H9 (cell line): ENCODE measurements around the gene KRT32. TPM values are rescaled to one million over a fixed set of nuclear protein-coding genes. Genes with fewer than 3 reads are reported as not detected.

Source experiments
- DNase-seq: peaks from one replicate; pipeline ENCODE4 v3.0.0-alpha.2; 2017
- H2AFZ ChIP-seq: one replicate; pipeline ENCODE4 v1.6.1; 2013; ENCODE audit warnings: mild to moderate bottlenecking, low read length, control low read depth, moderate library complexity
- H2AK5ac ChIP-seq: 2 replicates; pipeline ENCODE4 v1.6.1; 2013; ENCODE audit warnings: low read length, control low read depth, mixed read lengths; ENCODE audit not compliant: insufficient read length
- H2BK120ac ChIP-seq: one replicate; pipeline ENCODE4 v1.6.1; 2013; ENCODE audit warnings: low read depth, mild to moderate bottlenecking, low read length, control low read depth, inconsistent platforms; ENCODE audit not compliant: poor library complexity, severe bottlenecking
- H2BK12ac ChIP-seq: 2 replicates; pipeline ENCODE4 v1.6.1; 2013; ENCODE audit warnings: low read length, control low read depth, mixed read lengths, low read depth; ENCODE audit not compliant: insufficient read length
- H2BK15ac ChIP-seq: 2 replicates; pipeline ENCODE4 v1.6.1; 2013; ENCODE audit warnings: low read depth, low read length, control low read depth
- H2BK20ac ChIP-seq: one replicate; pipeline ENCODE4 v1.6.1; 2013; ENCODE audit warnings: low read depth, mild to moderate bottlenecking, low read length, control low read depth, inconsistent platforms; ENCODE audit not compliant: poor library complexity, severe bottlenecking
- H2BK5ac ChIP-seq: 2 replicates; pipeline ENCODE4 v1.6.1; 2013; ENCODE audit warnings: low read length, control low read depth, mixed read lengths; ENCODE audit not compliant: insufficient read length
- H3K14ac ChIP-seq: 2 replicates; pipeline ENCODE4 v1.6.1; 2013; ENCODE audit warnings: low read length, control low read depth; ENCODE audit not compliant: insufficient read depth
- H3K18ac ChIP-seq: 2 replicates; pipeline ENCODE4 v1.6.1; 2013; ENCODE audit warnings: low read depth, mild to moderate bottlenecking, mixed read lengths, low read length, control low read depth; ENCODE audit not compliant: insufficient read length
- H3K23ac ChIP-seq: 2 replicates; pipeline ENCODE4 v1.6.1; 2013; ENCODE audit warnings: low read length, control low read depth, mixed read lengths, low read depth; ENCODE audit not compliant: insufficient read length
- H3K23me2 ChIP-seq: 2 replicates; pipeline ENCODE4 v1.6.1; 2013; ENCODE audit warnings: low read depth, mild to moderate bottlenecking, mixed read lengths, low read length, control low read depth; ENCODE audit not compliant: insufficient read length, poor library complexity, severe bottlenecking
- H3K27ac ChIP-seq: 2 replicates; pipeline ENCODE4 v1.5.1; 2013; ENCODE audit warnings: low read length, control low read depth, mixed read lengths, low read depth; ENCODE audit not compliant: insufficient read length
- H3K27me3 ChIP-seq: 2 replicates; pipeline ENCODE4 v1.6.1; 2013; ENCODE audit warnings: low read length, control low read depth, inconsistent platforms; ENCODE audit not compliant: insufficient read depth
- H3K4ac ChIP-seq: 2 replicates; pipeline ENCODE4 v1.6.1; 2013; ENCODE audit warnings: low read depth, mild to moderate bottlenecking, control low read depth, inconsistent platforms, low read length, moderate library complexity
- H3K4me1 ChIP-seq: 2 replicates; pipeline ENCODE4 v1.6.1; 2013; ENCODE audit warnings: low read length, control low read depth, inconsistent platforms; ENCODE audit not compliant: insufficient read depth
- H3K4me2 ChIP-seq: 2 replicates; pipeline ENCODE4 v1.6.1; 2013; ENCODE audit warnings: low read length, control low read depth, mixed read lengths; ENCODE audit not compliant: insufficient read length, insufficient read depth
- H3K56ac ChIP-seq: 2 replicates; pipeline ENCODE4 v1.6.1; 2013; ENCODE audit warnings: low read depth, mild to moderate bottlenecking, mixed read lengths, low read length, control low read depth; ENCODE audit not compliant: insufficient read length
- H3K79me1 ChIP-seq: 2 replicates; pipeline ENCODE4 v1.6.1; 2013; ENCODE audit warnings: low read depth, mild to moderate bottlenecking, moderate library complexity, low read length, control low read depth, inconsistent platforms; ENCODE audit not compliant: insufficient read depth, poor library complexity, severe bottlenecking
- H3K79me2 ChIP-seq: 2 replicates; pipeline ENCODE4 v1.6.1; 2013; ENCODE audit warnings: low read length, control low read depth, inconsistent platforms; ENCODE audit not compliant: insufficient read depth
- H3K9ac ChIP-seq: 2 replicates; pipeline ENCODE4 v1.6.1; 2013; ENCODE audit warnings: low read length, control low read depth, mixed read lengths; ENCODE audit not compliant: insufficient read length; ENCODE audit errors: extremely low read depth
- H3K9me3 ChIP-seq: one replicate; pipeline ENCODE4 v1.6.1; 2013; ENCODE audit warnings: low read depth, low read length, inconsistent platforms; ENCODE audit not compliant: control insufficient read depth
- H3T11ph ChIP-seq: one replicate; pipeline ENCODE4 v1.6.1; 2013; ENCODE audit warnings: mild to moderate bottlenecking, low read length, control low read depth, inconsistent platforms
- H4K20me1 ChIP-seq: one replicate; pipeline ENCODE4 v1.6.1; 2013; ENCODE audit not compliant: control insufficient read depth, insufficient read length, insufficient read depth
- H4K5ac ChIP-seq: 2 replicates; pipeline ENCODE4 v1.6.1; 2013; ENCODE audit warnings: low read depth, mild to moderate bottlenecking, mixed read lengths, low read length, control low read depth; ENCODE audit not compliant: insufficient read length
- H4K8ac ChIP-seq: replicated peaks from 2 replicates; pipeline ENCODE4 v1.6.1; 2013; ENCODE audit warnings: low read length, control low read depth, mixed read lengths, low read depth; ENCODE audit not compliant: insufficient read length
- H4K91ac ChIP-seq: 2 replicates; pipeline ENCODE4 v1.6.1; 2013; ENCODE audit warnings: low read depth, mild to moderate bottlenecking, moderate library complexity, mixed read lengths, low read length, control low read depth; ENCODE audit not compliant: insufficient read length
- H3K27ac Mint-ChIP-seq, 3 experiments: 2 replicates in 2 of 3; 3 replicates in 1 of 3; pipeline ENCODE4 v1.8.0; 2020 to 2021; ENCODE audit warnings: mixed read lengths in 3 of 3, mild to moderate bottlenecking in 1 of 3, moderate library complexity in 1 of 3
- H3K27me3 Mint-ChIP-seq: 2 replicates; pipeline ENCODE4 v1.8.0; 2021; ENCODE audit warnings: low read depth, mild to moderate bottlenecking, moderate library complexity, mixed read lengths
- H3K36me3 Mint-ChIP-seq, 3 experiments: 2 replicates in 2 of 3; 3 replicates in 1 of 3; pipeline ENCODE4 v1.8.0; 2020 to 2021; ENCODE audit warnings: low read depth in 3 of 3, mixed read lengths in 3 of 3; ENCODE audit not compliant: insufficient read depth in 1 of 3
- H3K4me1 Mint-ChIP-seq, 2 experiments: 2 replicates each; pipeline ENCODE4 v1.8.0; 2020; ENCODE audit warnings: mixed read lengths in 2 of 2
- H3K4me3 Mint-ChIP-seq, 2 experiments: 2 replicates in 1 of 2; 3 replicates in 1 of 2; pipeline ENCODE4 v1.8.0; 2020 to 2021; ENCODE audit warnings: mild to moderate bottlenecking in 2 of 2, mixed read lengths in 2 of 2, moderate library complexity in 1 of 2
- H3K9me3 Mint-ChIP-seq, 2 experiments: 2 replicates in 1 of 2; 3 replicates in 1 of 2; pipeline ENCODE4 v1.8.0; 2020; ENCODE audit warnings: mild to moderate bottlenecking in 2 of 2, mixed read lengths in 2 of 2, moderate library complexity in 1 of 2
- CTCF ChIP-seq: fragments of 200-600 bp; sonication (generic); conservative IDR thresholded peaks from 3 replicates; pipeline ENCODE4 v1.8.0; 2021; ENCODE audit warnings: antibody characterized with exemption, mild to moderate bottlenecking
- WGBS: extraction: QIAGEN DNeasy Blood & Tissue Kit; methylation state at CpG from one replicate; pipeline ENCODE4 v1.1.7; 2013; ENCODE audit warnings: missing lambda C conversion rate, low lambda C conversion rate, mixed read lengths; ENCODE audit not compliant: insufficient read length; ENCODE audit errors: extremely low coverage; 5-methylcytosine and 5-hydroxymethylcytosine counted together
- total RNA-seq: library from RNA; stranded (reverse); gene quantifications from 2 replicates; pipeline ENCODE4 v1.2.1, GENCODE V29; 2021

The KRT32 gene
- total RNA-seq, 1 experiment from 2014 or later: not detected

DNA sequence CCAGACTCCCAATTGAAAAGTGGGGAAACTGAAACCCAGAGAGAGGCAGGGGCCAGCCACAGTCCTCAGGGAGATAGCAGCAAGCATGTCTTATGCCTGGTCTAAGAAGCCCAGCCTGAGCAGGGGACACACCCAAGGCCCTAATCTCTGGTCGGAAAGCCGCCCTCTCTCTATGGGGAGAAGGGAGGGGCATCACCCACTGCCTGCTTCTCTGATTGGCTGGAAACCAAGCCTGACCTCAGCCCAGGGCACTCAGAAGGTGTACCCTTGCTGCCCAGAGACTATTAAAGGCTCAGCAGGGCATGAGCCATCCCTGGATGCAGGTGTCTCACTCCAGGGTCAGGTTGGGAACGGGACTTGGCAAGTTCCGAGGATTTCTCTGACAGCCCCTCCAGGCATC is 43.9 kb upstream of the KRT32 start:
- no peaks in the 10 kb centered on the region for H3K27me3 ChIP-seq
- no peak overlapping the region for H3T11ph ChIP-seq
- H2BK12ac ChIP-seq: no peak overlapping the region
- Mint-ChIP-seq H3K27ac (no peak overlapping the region), H3K36me3 (no peaks in the 10 kb centered on the region), H3K9me3 (no peaks in the 10 kb centered on the region; a peak in 1 of 5 replicates), H3K4me1 (peaks cover 25% of the 10 kb centered on the region in 2 experiments), H3K27me3 (no peaks in the 10 kb centered on the region; the same call in 1 of the 2 replicates), H3K4me3 (no peak overlapping the region)
- H4K5ac ChIP-seq: no peak overlapping the region
- H3K27ac ChIP-seq: no peak overlapping the region
- DNase-seq: peak; percentile 72
- no peak overlapping the region for H2BK120ac ChIP-seq
- H2BK5ac ChIP-seq: no peak overlapping the region
- H4K20me1 ChIP-seq: no peaks in the 10 kb centered on the region
- no peaks in the 10 kb centered on the region for H3K23me2 ChIP-seq
- H3K79me2 ChIP-seq: no peaks in the 10 kb centered on the region
- no peaks in the 10 kb centered on the region for H3K79me1 ChIP-seq
- H3K4me2 ChIP-seq: no peak overlapping the region
- H3K18ac ChIP-seq: no peak overlapping the region
- H3K14ac ChIP-seq: no peak overlapping the region
- 0 out of 2 replicates have a peak, but pooled peaks cover 3% of the 10 kb centered on the region for H3K4me1 ChIP-seq
- H2AFZ ChIP-seq: no peak overlapping the region
- H2BK20ac ChIP-seq: no peak overlapping the region
- no peak overlapping the region for H4K91ac ChIP-seq
- H3K4ac ChIP-seq: no peak overlapping the region
- no peaks in the 10 kb centered on the region for H3K9me3 ChIP-seq
- no peak overlapping the region for H2BK15ac ChIP-seq
- no peak overlapping the region for H3K23ac ChIP-seq
- no peak overlapping the region for H3K56ac ChIP-seq
- no peak overlapping the region for H2AK5ac ChIP-seq
- no peak overlapping the region for H3K9ac ChIP-seq
- TF ChIP-seq CTCF: no peak
- H4K8ac ChIP-seq: no peak overlapping the region
- no CpG with 5 or more reads among the region's 4 CpGs for WGBS
